MV-4-11 (cell line): Measurements from ENCODE around the gene OR10G4.
"Not testable (repeated sequence)": the region's sequence is repeated elsewhere in the genome, so short reads cannot be mapped to it uniquely, and the experiment has no call there.

Experiments used
- DNase-seq: peaks from one replicate; lab custom pipeline; 2025; lab: John Stamatoyannopoulos, UW

The OR10G4 gene

GRCh38 chr11:124012697-124013096 lies at the start of gene OR10G4:
TSS of gene OR10G4 (plus strand) at chr11:124012997. CDS start at chr11:124015575, 2,578 bp downstream.
- DNase-seq: no peak

- no peak for DNase-seq
Observed at GRCh38 chr11:123973816-123974215, 39.0 kb upstream of the OR10G4 start.

GRCh38 chr11:123976770-123977560 lies 35.8 kb upstream of the OR10G4 start:
- DNase-seq: no peak

- no peak for DNase-seq
Observed at GRCh38 chr11:123977731-123978347, 35.0 kb upstream of the OR10G4 start, which contains the start of gene OR10S1. TSS of gene OR10S1 (minus strand) at chr11:123977781. CDS start at chr11:123977664, 117 bp downstream.

- DNase-seq: no peak
Observed at GRCh38 chr11:123979311-123979710, 33.5 kb upstream of the OR10G4 start.

- DNase-seq: no peak
Observed at GRCh38 chr11:123995119-123995518, 17.7 kb upstream of the OR10G4 start, which contains the start of gene OR10G6. TSS of gene OR10G6 (minus strand) at chr11:123995161. CDS start at chr11:123995161, 0 bp downstream.

- not testable (repeated sequence) for DNase-seq
Observed at GRCh38 chr11:124015837-124016236, 3.0 kb downstream of the OR10G4 start.

- DNase-seq: no peak
Observed at GRCh38 chr11:124026498-124026897, 13.7 kb downstream of the OR10G4 start, which contains the start of gene OR10G8. TSS of gene OR10G8 (plus strand) at chr11:124026798. CDS start at chr11:124029623, 2,825 bp downstream.

- DNase-seq: no peak
Observed at GRCh38 chr11:124036666-124037065, 23.9 kb downstream of the OR10G4 start.

GRCh38 chr11:124039557-124039956 lies 26.8 kb downstream of the OR10G4 start:
- DNase-seq: no peak

- no peak for DNase-seq
Observed at GRCh38 chr11:124041254-124041653, 28.5 kb downstream of the OR10G4 start, which contains the start of gene OR10G7. TSS of gene OR10G7 (minus strand) at chr11:124041325. CDS start at chr11:124039001, 2,324 bp downstream.

- no peak for DNase-seq
Observed at GRCh38 chr11:124043420-124043819, 30.6 kb downstream of the OR10G4 start.

GRCh38 chr11:124050748-124051147 lies 38.0 kb downstream of the OR10G4 start:
- no peak for DNase-seq

GRCh38 chr11:124052966-124053365 lies 40.2 kb downstream of the OR10G4 start:
- DNase-seq: no peak
